Glomerular endothelial cell (primary cell): ENCODE measurements around the gene LRP1-AS. TPM values are rescaled to one million over a fixed set of nuclear protein-coding genes. Genes with fewer than 3 reads are reported as not detected.

Experiments used
- DNase-seq: peaks from one replicate; pipeline ENCODE4 v3.0.0-alpha.2; 2011; ENCODE audit warnings: low read depth, low spot score; ENCODE audit errors: extremely low read depth
- total RNA-seq: library from RNA; depleted of rRNA; stranded (reverse); fragments of >200 nt; gene quantifications from 2 replicates; pipeline ENCODE4 v1.2.3, GENCODE V29; 2015

Gene LRP1-AS
- total RNA-seq, 1 donor from 2014 or later: not detected

DNA sequence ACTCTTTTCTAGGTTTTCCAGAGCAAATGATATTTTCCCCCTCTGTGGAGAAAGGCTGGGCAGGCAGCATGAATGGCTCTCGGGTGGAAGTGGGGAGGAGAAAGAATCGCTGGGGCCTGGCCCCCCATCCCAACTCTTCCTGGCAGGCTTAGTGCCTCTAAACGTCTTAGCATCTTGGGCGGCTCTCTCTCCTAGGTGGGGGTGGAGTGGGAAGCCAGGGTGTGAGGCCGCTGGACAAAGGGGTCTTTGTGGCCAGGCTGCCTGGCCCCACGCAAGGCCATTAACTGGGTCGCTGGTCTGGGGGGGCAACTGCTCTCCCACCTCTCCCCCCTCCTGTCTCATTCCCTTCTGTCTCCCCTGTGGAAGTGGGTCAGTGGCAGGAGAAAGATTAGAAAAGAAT lies 4.7 kb downstream of the LRP1-AS start:
- no peak for DNase-seq

GRCh38 chr12:57142121-57142520 lies 5.3 kb downstream of the LRP1-AS start:
- DNase-seq: no peak

DNA sequence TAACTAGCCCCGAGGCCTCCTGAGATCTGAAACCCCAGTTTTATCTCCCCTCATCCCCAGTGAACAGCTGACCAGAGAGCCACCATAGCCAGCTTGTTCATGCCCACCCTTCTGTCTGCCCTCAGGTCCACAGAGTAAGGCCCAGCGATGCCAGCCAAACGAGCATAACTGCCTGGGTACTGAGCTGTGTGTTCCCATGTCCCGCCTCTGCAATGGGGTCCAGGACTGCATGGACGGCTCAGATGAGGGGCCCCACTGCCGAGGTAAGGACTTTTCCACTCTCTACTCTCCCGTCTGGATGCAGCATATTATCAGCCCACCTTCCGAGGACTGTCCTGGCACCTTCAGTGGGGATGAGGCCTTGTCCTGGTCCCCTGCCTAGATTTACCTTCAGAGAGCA lies 6.2 kb downstream of the LRP1-AS start:
- no peak for DNase-seq

GRCh38 chr12:57139796-57140649 lies 7.4 kb downstream of the LRP1-AS start:
- DNase-seq: no peak

DNA sequence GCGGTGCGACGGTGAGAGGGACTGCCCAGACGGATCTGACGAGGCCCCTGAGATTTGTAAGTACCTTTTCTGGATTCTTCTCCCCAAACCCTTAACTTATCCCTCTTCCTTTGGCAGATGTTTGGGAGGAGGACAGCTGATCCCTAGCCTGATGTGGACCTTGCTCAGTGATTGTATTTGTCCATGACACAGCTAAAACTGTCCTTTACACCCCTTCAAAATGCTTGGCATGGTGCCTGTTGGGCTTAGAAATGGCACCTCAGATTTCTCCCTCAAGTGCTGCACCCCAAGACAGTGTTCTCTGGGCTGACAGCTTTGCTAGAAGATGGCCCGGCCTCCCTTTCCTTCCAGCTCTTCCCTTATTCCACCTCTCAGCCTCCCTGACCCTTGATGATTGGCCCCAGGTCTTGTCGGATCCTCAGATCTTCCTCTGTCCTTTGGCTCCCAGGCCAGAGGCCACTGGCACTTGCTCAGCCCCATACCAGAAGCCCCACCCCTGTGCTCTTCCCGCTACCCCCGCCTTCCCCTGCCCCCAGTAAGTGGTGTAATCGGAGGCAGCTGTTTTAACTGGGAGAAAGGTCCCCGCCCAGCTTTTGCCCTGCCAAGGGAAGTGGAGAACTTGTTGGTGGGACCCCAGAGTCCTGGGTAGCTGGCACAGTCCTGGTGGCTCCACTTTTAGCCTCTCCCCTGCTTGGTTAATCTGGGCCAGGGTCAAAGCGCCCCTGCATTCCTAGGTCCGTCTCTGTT lies 8.7 kb downstream of the LRP1-AS start:
- no peak for DNase-seq

GRCh38 chr12:57135527-57136326 lies 11.7 kb downstream of the LRP1-AS start:
- no peak for DNase-seq

GRCh38 chr12:57134949-57135348 lies 12.5 kb downstream of the LRP1-AS start:
- DNase-seq: no peak

DNA sequence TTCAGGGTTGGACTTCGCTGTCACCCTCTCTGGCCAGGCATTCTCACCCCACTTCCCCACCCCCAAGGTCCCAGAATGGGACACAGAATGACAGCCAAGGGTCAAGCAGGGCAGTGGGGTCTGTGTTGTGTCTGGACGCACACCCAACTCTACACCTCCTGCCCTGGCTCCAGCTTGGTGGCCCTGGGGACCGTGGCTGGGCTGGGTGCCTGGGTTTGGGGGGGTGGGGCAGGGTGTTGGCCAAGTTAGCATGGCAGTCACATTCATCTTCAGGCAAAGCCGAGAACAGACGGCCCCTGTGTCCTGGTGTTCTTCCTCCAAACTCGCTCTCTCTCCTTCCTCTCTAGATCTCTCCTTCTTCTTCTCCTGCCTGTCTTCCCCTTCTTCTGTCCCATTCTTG lies 13.5 kb downstream of the LRP1-AS start:
- DNase-seq: no peak

- DNase-seq: no peak
These were observed 14.3 kb downstream of the LRP1-AS start for GRCh38 chr12:57133013-57133569.

GRCh38 chr12:57131896-57132744 lies 15.3 kb downstream of the LRP1-AS start:
- no peak for DNase-seq

DNA sequence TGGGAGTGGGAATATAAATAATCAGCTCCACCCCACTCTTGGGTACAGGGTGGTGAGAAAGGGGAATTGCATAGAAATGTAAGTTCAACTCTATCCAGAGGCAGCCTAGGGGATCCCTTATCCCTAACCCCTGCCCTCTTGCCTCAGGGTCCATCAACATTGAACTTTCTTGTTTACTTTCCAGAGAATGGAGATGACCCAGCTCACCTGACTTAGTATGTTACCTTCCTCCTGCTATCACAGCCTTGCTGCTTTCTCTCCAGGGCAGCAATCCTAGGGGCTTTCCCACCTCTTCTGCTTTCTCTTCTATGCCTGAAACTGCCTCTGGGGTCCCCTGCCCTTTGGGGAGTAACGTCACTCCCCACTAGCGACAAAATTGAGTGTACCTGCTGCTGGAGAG lies 16.5 kb downstream of the LRP1-AS start:
- no peak for DNase-seq

GRCh38 chr12:57129889-57130288 lies 17.5 kb downstream of the LRP1-AS start:
- DNase-seq: no peak

DNA sequence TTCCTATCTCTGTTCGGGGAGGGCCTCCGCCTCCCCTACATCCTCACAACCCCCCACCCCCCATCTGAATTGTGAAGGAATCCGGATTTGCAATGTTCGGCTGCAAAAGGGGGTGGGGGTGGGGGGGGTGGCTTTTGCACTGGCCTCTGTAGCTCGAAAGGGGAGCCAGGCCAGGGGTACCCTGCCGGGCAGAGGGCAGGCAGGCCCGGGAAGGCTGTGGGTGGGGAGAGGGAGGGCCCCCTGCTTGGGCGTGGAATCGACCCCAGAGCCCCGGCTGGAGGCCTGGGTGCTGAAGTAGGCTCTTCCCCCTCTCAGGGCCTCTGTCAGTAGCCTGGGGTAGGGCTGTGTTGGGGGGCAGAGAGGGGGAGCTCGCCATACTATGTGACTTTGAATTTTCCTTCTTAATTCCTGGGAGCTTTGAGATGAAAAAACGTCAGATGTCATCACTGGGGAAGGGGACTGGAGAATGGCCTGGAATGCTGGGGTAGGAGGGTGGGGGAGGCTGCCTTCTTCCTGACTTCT lies 18.0 kb downstream of the LRP1-AS start:
- no peak for DNase-seq

DNA sequence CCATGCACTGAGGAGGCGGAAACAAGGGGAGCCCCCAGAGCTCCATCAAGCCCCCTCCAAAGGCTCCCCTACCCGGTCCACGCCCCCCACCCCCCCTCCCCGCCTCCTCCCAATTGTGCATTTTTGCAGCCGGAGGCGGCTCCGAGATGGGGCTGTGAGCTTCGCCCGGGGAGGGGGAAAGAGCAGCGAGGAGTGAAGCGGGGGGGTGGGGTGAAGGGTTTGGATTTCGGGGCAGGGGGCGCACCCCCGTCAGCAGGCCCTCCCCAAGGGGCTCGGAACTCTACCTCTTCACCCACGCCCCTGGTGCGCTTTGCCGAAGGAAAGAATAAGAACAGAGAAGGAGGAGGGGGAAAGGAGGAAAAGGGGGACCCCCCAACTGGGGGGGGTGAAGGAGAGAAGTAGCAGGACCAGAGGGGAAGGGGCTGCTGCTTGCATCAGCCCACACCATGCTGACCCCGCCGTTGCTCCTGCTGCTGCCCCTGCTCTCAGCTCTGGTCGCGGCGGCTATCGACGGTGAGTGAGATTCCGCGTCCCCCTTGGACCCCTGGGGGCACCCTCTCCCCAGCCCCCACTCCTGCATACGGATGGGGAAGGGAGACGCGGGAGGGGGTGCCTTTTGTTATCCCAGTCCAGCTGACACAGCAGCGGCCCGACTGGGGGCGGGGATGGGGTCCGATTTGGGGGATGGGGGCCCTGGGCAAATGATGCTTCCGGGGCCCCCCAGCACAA lies 18.7 kb downstream of the LRP1-AS start:
- DNase-seq: no peak

DNA sequence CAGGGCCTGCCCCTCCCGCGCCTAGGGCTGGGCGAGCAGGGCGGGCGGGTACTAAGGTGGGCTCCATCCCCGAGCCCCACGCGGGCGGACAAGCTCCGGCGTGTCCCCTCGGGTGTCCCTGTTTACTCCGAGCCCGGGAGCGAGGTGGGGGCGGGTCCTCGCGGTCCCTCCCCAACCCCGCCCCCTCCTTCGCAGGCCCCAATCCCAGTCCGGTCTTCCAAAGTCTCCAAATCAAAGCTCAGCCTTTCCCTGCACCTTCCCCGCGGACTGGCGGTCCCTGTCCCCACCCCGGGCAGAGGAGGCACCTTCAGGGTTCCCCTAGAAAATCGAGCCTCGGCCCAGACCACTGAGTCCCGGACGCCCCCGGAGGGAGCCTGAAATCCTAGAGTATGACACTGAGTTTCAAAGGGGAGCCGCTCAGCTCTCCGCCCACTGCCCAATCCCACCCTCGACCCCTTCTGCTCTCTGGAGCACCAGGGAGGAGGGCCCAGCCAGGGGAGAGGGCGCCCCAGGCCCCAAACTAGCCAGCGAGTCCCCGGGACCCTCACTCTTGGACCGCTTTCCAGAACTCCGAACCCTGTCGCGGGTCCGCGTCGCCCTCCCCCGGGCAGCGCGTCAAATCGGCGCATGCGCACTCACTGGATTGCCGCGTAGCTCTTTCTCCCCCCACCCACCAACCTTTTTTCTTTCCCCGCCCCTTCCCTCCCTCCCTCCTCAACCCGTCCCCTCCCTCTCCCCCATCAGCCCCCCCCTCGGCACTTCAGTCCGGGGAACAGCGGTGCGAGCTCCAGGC lies 19.5 kb downstream of the LRP1-AS start, which contains the start of gene LRP1:
Gene LRP1, plus strand, starts transcription at position 758 of the 793 bp plus-strand sequence. CDS start 482 bp downstream, outside the sequence.
- DNase-seq: no peak

DNA sequence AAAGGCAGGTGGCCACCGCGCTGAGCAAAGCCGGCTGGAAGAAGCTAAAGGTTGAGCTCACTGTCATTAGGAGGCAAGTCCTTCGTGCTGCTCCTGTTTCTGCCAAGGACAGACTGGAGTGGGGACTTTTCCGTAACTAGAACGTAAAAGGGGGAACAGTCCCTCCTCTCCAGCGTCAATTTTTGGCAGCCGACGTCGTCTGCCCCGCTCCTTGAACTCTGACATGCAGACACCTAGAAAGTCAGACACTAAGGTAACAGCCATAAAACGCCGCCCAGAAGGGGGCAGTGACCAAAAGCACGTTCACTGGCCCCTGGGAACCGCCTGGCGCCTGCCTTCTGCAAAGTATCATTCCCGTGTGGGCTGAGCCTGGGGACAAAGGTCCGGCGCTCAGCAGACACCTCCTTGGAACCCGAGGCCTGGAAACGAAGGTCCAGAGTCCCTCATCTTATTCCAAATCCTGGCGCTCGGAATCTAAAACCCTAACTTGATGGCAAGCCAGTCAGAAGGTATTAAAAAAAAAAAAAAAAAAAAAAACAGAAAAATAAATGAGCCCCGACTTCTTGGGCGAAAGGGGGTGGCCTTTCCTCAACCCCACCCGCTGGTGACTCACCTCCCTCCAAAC lies 20.2 kb downstream of the LRP1-AS start:
- DNase-seq: no peak

DNA sequence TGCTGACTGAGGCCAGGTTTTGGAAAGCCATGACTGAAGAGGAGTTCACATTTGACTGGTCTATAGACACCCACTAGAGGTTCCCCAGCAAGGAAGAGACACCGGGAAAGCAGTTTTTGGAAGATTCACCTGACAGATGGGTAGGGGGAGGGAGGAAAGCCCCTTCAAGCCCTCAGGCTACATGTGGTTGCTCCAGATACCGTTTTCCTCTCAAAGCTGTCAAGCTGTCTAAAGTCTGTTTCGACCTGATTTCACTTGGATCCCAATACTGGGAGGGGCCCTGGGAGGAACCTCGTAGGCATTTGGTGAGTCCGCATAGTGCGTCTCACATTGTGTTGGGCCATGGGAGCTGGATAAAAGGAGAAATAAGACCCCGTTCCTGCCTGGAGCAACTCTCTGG lies 20.9 kb downstream of the LRP1-AS start:
- DNase-seq: no peak

DNA sequence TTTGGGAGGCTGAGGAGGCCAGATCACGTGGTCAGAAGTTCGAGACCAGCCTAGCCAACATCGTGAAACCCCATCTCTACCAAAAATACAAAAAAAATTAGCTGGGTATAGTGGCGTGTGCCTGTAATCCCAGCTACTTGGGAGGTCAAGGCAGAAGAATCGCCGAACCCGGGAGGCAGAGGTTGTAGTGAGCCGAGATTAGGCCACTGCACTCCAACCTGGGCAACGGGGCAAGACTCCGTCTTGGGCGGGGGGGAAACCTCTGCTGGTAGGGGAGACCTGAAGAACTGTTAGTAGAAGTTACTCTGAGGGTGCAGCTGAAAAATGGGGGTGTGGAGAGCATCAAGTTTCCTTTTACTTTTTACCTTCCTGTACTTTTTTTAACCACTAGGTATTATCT lies 21.4 kb downstream of the LRP1-AS start:
- no peak for DNase-seq
